GM12872 (cell line): ENCODE measurements around the gene AHSA1.

Experiments
- CTCF ChIP-seq: IDR thresholded peaks from 3 replicates; pipeline ENCODE4 v1.5.1; 2011; ENCODE audit warnings: low read depth, mild to moderate bottlenecking, low read length, moderate library complexity; ENCODE audit not compliant: insufficient read depth

AHSA1 gene

DNA sequence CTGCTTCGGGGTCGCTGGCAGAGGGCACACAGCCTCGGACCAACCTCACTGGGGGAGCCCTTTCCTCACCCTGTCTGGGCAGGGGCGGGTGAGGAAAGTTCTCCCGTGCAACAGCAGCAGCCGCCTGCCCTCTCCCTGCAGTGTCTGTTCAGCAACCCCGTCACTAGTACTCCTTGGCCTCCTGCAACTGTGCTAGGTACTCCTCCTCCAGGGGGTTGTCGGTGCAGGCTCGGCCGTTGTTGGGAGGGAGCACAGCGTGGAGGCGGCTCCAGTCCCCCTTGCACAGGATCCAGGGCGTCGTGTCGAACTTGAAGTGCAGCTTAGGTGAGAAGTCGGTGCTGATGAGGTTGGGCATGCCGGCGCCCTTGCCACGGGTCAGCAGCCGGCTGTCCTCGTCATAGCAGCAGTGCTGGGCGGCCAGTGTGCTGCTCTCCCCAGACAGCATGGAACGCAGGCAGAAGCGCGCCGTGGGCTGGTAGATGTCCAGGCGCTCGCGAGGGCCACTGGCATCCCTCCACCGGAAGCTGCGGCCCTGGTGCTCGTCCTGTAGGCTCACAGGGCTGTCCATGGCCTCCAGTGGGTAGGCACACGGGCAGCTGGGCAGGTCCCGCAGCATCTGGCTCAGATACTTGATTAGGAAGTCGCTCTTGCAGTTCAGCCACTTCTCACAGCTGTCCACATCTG is 17.7 kb downstream of the AHSA1 start:
- no peak for TF ChIP-seq CTCF

GRCh38 chr14:77478029-77478428 is 20.1 kb downstream of the AHSA1 start:
- no peak for TF ChIP-seq CTCF

DNA sequence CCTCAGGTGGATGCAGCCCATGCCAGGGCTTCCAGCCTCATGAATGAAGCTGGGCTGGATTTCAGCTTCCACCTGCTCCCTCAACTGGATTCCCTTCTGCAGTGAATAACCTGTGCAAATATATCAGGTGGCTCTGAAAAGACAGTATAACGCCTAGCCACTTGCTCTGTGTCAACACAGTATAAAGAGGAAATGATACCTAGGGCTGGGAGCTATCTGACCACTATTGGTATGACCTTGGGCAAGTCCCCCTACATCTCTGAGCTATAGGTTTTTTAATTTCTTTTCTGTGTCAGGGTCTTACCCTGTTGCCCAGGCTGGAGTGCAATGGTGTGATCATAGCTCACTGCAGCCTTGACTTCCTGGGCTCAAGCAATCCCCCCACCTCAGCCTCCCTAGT is 20.9 kb downstream of the AHSA1 start:
- TF ChIP-seq CTCF = no peak

- no peak for TF ChIP-seq CTCF
These were observed 24.5 kb downstream of the AHSA1 start for GRCh38 chr14:77482422-77482821.

GRCh38 chr14:77485256-77485655 is 27.4 kb downstream of the AHSA1 start:
- TF ChIP-seq CTCF = no peak

DNA sequence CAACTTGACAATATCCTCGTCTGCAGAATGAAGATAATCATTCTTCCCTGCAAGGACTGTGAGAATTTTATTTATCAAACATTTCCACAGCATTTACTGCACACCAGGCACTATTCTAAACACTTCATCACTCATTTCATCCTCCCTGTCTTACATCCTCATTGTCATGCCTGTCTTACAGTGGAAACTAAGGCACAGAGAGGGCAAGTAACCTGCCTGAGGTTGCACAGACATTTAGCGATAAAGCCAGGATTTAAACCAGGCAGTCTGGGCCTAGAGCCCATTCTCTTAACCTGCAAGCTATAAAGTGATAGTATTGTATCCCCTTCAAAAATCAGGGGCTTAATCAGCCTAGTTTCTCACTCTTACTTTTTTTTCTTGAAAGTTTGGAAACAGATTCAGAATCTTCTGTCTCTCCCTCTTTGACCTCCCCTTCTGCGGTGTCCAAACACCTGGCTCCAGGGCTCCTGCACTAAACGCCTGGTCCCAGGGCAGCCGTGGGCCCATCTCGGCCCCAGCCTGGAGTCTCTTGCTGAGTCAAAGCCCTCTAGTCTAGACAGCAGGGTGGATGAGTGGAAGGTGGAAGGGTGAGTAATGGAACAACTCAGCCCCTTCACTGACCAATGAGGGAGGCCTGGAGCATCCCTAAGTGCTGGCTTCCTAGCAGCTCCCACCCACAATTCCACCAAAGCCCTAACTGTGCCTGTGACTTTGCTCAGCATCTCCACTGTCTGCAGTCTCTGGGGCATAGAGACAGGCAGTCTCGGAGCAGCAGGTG is 28.2 kb downstream of the AHSA1 start:
- no peak for TF ChIP-seq CTCF

DNA sequence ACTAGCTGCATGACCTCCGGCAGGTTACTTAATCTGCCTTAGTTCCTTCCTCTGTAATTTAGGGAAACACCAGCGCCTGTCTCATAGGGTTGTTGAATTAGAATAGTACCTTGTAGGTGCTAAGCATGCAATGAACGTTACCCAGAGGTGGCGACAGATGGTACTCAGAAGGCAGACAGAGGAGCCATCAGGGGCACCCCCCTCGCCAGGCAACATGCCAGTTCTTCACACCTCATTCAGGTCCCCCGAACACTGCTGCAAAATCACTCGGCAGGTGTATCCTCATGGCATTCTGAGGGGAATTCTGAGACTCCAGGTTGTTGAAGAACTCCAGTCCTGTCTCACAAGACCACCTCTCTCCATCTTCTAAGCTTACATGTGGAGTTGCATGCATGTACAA is 30.7 kb downstream of the AHSA1 start:
- no peak for TF ChIP-seq CTCF
